BE2C (cell line): ENCODE results near the gene MYO7A.

Source experiments
- DNase-seq: peaks from one replicate; pipeline ENCODE4 v3.0.0-alpha.2; 2020
- H3K27me3 ChIP-seq: fragments of 250-450 bp; sonication (Bioruptor Pico); 2 replicates; pipeline ENCODE4 v1.5.1; 2020; ENCODE audit warnings: mild to moderate bottlenecking
- H3K36me3 ChIP-seq: fragments of 250-450 bp; sonication (Bioruptor Pico); 2 replicates; pipeline ENCODE4 v1.5.1; 2020; ENCODE audit warnings: mild to moderate bottlenecking
- H3K4me1 ChIP-seq: fragments of 250-450 bp; sonication (Bioruptor Pico); 2 replicates; pipeline ENCODE4 v1.5.1; 2020
- H3K4me3 ChIP-seq: 2 replicates; pipeline ENCODE4 v1.5.1; 2011; ENCODE audit warnings: low read depth, low read length
- H3K9me3 ChIP-seq: fragments of 250-450 bp; sonication (Bioruptor Pico); 2 replicates; pipeline ENCODE4 v1.5.1; 2020
- TF ChIP-seq, protein P1 (sequence below): IDR thresholded peaks from 2 replicates; pipeline ENCODE4 v1.5.1; 2012; ENCODE audit warnings: mild to moderate bottlenecking, low read depth, low read length

The MYO7A gene

GRCh38 chr11:77196961-77197360 is 68.9 kb downstream of the MYO7A start:
- Histone ChIP-seq H3K4me1 (no peaks in the 10 kb centered on the region; the same call in 1 of the 2 replicates), H3K36me3 (no peaks in the 10 kb centered on the region), H3K27me3 (no peaks in the 10 kb centered on the region), H3K9me3 (no peaks in the 10 kb centered on the region), H3K4me3 (no peak overlapping the region)
- DNase-seq, result peak; percentile 6
- TF ChIP-seq, protein P1, sequence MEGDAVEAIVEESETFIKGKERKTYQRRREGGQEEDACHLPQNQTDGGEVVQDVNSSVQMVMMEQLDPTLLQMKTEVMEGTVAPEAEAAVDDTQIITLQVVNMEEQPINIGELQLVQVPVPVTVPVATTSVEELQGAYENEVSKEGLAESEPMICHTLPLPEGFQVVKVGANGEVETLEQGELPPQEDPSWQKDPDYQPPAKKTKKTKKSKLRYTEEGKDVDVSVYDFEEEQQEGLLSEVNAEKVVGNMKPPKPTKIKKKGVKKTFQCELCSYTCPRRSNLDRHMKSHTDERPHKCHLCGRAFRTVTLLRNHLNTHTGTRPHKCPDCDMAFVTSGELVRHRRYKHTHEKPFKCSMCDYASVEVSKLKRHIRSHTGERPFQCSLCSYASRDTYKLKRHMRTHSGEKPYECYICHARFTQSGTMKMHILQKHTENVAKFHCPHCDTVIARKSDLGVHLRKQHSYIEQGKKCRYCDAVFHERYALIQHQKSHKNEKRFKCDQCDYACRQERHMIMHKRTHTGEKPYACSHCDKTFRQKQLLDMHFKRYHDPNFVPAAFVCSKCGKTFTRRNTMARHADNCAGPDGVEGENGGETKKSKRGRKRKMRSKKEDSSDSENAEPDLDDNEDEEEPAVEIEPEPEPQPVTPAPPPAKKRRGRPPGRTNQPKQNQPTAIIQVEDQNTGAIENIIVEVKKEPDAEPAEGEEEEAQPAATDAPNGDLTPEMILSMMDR, result no peak

GRCh38 chr11:77197626-77198320 is 69.7 kb downstream of the MYO7A start:
- DNase-seq, result peak; percentile 1
- no peaks in the 10 kb centered on the region; the same call in 1 of the 2 replicates for H3K4me1 ChIP-seq
- no peaks in the 10 kb centered on the region for H3K36me3 ChIP-seq
- TF ChIP-seq, protein P1, result no peak
- H3K4me3 ChIP-seq, result no peak overlapping the region
- H3K27me3 ChIP-seq, result no peaks in the 10 kb centered on the region
- H3K9me3 ChIP-seq, result no peaks in the 10 kb centered on the region

GRCh38 chr11:77198440-77198849 is 70.4 kb downstream of the MYO7A start:
- H3K4me3 ChIP-seq, result no peak overlapping the region
- no peaks in the 10 kb centered on the region for H3K9me3 ChIP-seq
- H3K27me3 ChIP-seq, result no peaks in the 10 kb centered on the region
- TF ChIP-seq, protein P1, result peak; percentile 59
- DNase-seq, result peak; percentile 61
- no peaks in the 10 kb centered on the region for H3K36me3 ChIP-seq
- H3K4me1 ChIP-seq, result no peaks in the 10 kb centered on the region; the same call in 1 of the 2 replicates

DNA sequence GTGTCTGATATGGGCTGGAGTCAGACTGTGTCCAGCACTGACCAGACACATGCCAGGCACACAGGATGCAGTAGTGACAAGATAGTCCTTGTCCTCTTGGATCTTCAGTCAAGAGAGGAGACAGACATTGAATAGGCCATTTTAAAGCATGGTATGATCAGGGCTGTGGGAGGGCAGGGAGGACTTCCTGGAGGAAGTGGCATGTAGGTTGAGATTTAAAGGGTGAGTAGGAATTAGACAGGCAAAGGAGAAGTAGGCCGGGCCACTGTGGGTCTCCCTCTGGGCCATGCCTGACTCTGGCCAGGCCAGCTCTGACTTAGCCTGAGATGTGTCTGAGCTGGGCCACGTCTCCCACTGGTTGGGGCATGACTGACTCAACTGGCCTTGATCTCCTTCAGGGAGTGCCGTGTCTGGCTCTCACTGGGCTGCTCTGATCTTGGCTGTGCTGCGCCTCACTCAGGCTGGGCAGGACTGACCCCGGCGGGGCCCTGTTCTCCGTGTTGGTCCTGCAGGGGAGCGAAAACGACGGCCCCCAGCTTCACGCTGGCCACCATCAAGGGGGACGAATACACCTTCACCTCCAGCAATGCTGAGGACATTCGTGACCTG is 71.2 kb downstream of the MYO7A start:
- DNase-seq, result peak; percentile 2
- Histone ChIP-seq H3K36me3 (no peaks in the 10 kb centered on the region), H3K4me3 (no peak overlapping the region), H3K27me3 (no peaks in the 10 kb centered on the region), H3K9me3 (no peaks in the 10 kb centered on the region), H3K4me1 (no peaks in the 10 kb centered on the region; the same call in 1 of the 2 replicates)
- TF ChIP-seq, protein P1, result no peak

GRCh38 chr11:77200351-77201268 is 72.6 kb downstream of the MYO7A start:
- Histone ChIP-seq H3K4me1 (no peaks in the 10 kb centered on the region; the same call in 1 of the 2 replicates), H3K9me3 (no peaks in the 10 kb centered on the region), H3K4me3 (no peak overlapping the region), H3K27me3 (no peaks in the 10 kb centered on the region), H3K36me3 (no peaks in the 10 kb centered on the region)
- TF ChIP-seq, protein P1, result no peak
- DNase-seq, result no peak
